GM21723 (cell line): Measurements from ENCODE around the gene RASGRF2.

Source experiments
- ATAC-seq: cut with Tn5 transposase; IDR thresholded peaks from one replicate; pipeline ENCODE4 v1.9.1; 2021; ENCODE audit warnings: mild to moderate bottlenecking, moderate library complexity; ENCODE audit not compliant: unreplicated experiment

Gene RASGRF2, protein sequence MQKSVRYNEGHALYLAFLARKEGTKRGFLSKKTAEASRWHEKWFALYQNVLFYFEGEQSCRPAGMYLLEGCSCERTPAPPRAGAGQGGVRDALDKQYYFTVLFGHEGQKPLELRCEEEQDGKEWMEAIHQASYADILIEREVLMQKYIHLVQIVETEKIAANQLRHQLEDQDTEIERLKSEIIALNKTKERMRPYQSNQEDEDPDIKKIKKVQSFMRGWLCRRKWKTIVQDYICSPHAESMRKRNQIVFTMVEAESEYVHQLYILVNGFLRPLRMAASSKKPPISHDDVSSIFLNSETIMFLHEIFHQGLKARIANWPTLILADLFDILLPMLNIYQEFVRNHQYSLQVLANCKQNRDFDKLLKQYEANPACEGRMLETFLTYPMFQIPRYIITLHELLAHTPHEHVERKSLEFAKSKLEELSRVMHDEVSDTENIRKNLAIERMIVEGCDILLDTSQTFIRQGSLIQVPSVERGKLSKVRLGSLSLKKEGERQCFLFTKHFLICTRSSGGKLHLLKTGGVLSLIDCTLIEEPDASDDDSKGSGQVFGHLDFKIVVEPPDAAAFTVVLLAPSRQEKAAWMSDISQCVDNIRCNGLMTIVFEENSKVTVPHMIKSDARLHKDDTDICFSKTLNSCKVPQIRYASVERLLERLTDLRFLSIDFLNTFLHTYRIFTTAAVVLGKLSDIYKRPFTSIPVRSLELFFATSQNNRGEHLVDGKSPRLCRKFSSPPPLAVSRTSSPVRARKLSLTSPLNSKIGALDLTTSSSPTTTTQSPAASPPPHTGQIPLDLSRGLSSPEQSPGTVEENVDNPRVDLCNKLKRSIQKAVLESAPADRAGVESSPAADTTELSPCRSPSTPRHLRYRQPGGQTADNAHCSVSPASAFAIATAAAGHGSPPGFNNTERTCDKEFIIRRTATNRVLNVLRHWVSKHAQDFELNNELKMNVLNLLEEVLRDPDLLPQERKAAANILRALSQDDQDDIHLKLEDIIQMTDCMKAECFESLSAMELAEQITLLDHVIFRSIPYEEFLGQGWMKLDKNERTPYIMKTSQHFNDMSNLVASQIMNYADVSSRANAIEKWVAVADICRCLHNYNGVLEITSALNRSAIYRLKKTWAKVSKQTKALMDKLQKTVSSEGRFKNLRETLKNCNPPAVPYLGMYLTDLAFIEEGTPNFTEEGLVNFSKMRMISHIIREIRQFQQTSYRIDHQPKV (N-terminal part only)

GRCh38 chr5:80959768-80960442, at the start of gene RASGRF2:
Gene RASGRF2, plus strand, starts transcription at chr5:80960363. Its CDS starts 376 bp downstream, at chr5:80960739.
- ATAC-seq: no peak

GRCh38 chr5:80912479-80912878, 47.7 kb upstream of the RASGRF2 start:
- ATAC-seq: no peak

DNA sequence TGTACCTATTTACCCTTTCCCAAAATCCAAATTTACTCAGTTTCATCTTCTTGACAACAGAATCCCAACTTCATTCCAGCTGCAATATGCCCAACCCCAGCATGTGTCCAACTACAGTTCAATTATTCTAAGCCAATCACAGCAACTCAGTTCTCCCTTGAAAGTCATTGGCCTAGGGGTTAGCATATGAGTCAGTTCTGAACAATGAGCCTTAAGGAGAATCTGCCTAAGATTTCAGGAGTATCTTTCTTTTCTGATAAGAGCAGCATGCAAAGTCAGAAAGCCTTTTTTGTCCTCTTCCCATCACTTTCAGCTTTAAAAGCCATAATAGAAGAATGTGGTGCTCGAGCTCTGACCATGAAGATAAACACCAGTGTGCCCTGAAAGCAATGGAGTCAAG, 44.4 kb upstream of the RASGRF2 start:
- ATAC-seq: no peak

DNA sequence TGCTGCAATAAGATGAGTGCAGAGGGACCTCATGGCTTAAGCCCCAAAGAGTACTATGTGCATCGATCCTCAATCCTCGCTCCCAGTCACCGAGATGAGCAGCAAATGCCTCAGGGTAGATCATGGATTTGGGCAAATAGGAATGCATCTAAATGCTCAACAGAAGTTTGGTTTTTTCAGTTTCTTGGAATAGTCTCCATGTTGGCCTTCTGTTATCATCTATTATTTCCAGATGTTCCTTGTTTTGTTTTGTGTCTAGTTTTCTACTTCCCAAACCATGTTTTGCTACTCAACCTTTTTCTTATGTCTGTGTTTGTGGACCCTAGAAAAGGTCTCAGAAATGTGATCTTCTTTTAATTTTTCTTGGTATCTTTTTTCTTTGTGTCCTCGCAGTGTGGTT, 43.5 kb upstream of the RASGRF2 start:
- ATAC-seq: no peak

DNA sequence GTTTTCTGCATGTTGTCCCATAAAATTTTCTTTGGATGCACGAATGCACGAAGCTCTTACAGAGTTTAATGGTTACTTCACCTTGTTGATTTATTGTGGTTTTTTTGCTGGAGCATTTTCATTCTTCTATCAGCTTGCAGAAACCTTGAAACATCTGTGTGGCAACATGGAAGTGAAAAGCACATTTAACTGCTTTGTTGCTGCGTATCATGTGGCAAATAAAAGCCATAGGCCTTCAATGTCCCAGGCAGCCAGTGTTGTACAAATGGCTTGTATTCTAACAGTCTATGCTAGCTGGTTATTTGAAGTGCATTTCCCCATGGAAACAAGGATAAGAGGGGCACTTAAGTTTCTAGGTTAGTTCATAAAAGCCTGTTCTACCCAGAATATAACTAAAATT, 42.5 kb upstream of the RASGRF2 start:
- no peak for ATAC-seq

- no peak for ATAC-seq
Measured at GRCh38 chr5:80919678-80920196, 40.4 kb upstream of the RASGRF2 start.

- no peak for ATAC-seq
Measured at GRCh38 chr5:80920333-80920732, 39.8 kb upstream of the RASGRF2 start.

DNA sequence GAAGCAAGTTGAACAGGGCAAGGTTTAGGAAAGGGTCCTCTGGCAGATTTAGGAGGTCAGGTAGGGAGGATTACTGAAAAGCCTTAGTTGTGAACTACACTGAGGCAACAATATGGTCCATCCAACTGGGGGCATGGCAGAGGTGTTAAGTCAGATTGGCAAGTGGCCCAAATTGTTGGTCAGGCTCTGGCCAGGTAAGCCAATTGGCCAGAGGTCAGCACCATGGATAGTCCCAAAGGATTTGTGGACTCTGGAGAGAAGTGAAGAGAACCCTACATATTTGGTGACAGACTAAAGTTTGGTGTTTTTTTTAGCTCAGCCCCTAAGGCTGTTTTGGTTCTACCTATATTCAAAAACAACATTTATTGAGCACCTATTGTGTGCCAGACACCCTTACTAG, 39.1 kb upstream of the RASGRF2 start:
- ATAC-seq: no peak

GRCh38 chr5:80925931-80926330, 34.2 kb upstream of the RASGRF2 start:
- no peak for ATAC-seq

DNA sequence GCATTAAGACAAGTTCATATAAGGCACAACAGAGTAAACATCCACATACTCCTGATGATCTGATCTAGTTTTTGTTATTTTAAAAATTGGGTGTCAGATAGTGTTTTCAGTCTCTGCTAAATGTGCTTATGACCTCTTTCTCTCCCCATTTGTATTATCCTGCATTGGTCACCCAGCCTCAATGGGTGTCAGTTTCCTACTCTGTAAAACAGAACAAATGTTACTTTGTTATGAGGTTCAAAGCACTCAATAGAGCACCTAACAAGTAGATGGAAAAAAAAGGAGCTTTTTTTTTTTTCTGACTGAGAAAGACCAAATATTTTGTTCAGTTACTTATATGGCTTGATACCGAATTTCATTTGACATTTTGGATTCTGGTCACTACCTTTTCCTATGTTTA, 33.6 kb upstream of the RASGRF2 start:
- no peak for ATAC-seq

GRCh38 chr5:80926979-80927656, 33.0 kb upstream of the RASGRF2 start:
- ATAC-seq: no peak

- no peak for ATAC-seq
Measured at GRCh38 chr5:80928073-80928472, 32.1 kb upstream of the RASGRF2 start.

DNA sequence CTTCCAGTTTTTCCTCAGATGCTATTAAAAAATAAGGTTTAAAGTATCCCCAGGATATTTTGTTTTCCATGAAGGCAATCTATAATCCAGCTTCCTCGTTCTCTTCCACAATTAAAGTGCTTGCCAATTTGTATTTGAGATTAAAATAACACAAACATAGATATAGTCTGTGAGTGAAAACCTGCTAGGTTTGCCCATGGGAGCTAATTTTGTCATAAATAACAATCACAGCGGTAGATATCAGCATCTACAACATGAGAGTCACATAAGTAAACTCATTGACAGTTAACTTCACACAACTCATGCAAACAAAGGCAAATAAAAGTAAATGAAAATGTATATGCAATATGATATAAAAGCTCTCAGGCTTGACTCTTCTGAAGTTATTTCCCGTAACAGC, 29.2 kb upstream of the RASGRF2 start:
- no peak for ATAC-seq

GRCh38 chr5:80931411-80931810, 28.8 kb upstream of the RASGRF2 start:
- no peak for ATAC-seq

- no peak for ATAC-seq
Measured at GRCh38 chr5:80933036-80933435, 27.1 kb upstream of the RASGRF2 start.

- ATAC-seq: no peak
Measured at GRCh38 chr5:80934751-80935150, 25.4 kb upstream of the RASGRF2 start.

GRCh38 chr5:80935811-80936385, 24.3 kb upstream of the RASGRF2 start:
- no peak for ATAC-seq

- ATAC-seq: no peak
Measured at GRCh38 chr5:80936881-80937280, 23.3 kb upstream of the RASGRF2 start.

- no peak for ATAC-seq
Measured at GRCh38 chr5:80937584-80938356, 22.4 kb upstream of the RASGRF2 start.
